Endothelial cell of umbilical vein (primary cell): Measurements from ENCODE around the gene CCDC121.

ENCODE experiments used
- EZH2 ChIP-seq: IDR thresholded peaks from 2 replicates; pipeline ENCODE4 v1.6.1; 2012; ENCODE audit warnings: borderline replicate concordance, low read depth, mild to moderate bottlenecking, moderate library complexity, low read length, inconsistent platforms; ENCODE audit not compliant: severe bottlenecking
- POLR2A ChIP-seq: IDR thresholded peaks from 2 replicates; pipeline ENCODE4 v1.6.1; 2012; ENCODE audit warnings: low read depth, mild to moderate bottlenecking, control low read depth, low read length
- POLR2AphosphoS5 ChIP-seq: IDR thresholded peaks from 2 replicates; pipeline ENCODE4 v1.6.1; 2012; ENCODE audit warnings: low read depth, mild to moderate bottlenecking, control low read depth, low read length, moderate library complexity; ENCODE audit not compliant: insufficient read depth
- TF ChIP-seq, protein P1 (sequence below), 2 donors: IDR thresholded peaks; 1 replicate in 1 of 2; 2 replicates in 1 of 2; pipeline ENCODE4 v1.5.1; 2011; ENCODE audit warnings: low read length in 2 of 2, mild to moderate bottlenecking in 2 of 2, moderate library complexity in 2 of 2, control low read depth in 1 of 2, inconsistent platforms in 1 of 2, low read depth in 1 of 2; ENCODE audit not compliant: insufficient read depth in 1 of 2; ENCODE audit errors: extremely low read depth in 1 of 2

DNA sequence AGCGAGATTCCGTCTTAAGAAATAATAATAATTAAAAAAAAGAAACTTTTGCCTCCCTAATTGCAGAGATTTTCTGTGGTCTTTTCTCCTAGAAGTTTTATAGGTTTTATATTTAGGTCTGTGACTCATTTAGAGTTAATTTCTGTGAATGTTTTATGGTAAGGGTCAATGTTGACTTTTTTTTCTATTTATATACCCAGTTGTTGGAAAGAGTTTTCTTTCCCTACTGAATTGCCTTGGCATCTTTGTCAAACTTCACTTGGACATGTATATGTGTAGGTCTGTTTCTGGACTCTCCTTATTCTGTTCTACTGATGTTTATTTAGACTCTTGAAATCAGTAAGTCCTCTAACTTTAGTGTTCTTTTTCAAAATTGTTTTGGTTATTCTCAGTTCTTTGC, 40.5 kb downstream of the CCDC121 start:
- TF ChIP-seq, protein P1, sequence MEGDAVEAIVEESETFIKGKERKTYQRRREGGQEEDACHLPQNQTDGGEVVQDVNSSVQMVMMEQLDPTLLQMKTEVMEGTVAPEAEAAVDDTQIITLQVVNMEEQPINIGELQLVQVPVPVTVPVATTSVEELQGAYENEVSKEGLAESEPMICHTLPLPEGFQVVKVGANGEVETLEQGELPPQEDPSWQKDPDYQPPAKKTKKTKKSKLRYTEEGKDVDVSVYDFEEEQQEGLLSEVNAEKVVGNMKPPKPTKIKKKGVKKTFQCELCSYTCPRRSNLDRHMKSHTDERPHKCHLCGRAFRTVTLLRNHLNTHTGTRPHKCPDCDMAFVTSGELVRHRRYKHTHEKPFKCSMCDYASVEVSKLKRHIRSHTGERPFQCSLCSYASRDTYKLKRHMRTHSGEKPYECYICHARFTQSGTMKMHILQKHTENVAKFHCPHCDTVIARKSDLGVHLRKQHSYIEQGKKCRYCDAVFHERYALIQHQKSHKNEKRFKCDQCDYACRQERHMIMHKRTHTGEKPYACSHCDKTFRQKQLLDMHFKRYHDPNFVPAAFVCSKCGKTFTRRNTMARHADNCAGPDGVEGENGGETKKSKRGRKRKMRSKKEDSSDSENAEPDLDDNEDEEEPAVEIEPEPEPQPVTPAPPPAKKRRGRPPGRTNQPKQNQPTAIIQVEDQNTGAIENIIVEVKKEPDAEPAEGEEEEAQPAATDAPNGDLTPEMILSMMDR (IDR thresholded peaks at IDR 0.05; ENCODE audit: extremely low read depth in 1 of 2, insufficient read depth in 1 of 2, low read depth in 1 of 2, low read length in 2 of 2): no peak
- TF ChIP-seq EZH2 (no peak), POLR2A (no peak), POLR2AphosphoS5 (no peak)
